T-helper 2 cell treated with Interferon-gamma antibody and Interleukin-4, amounts not matched to agents 5 μg/mL and 100 μg/mL, for 36 hours (primary cell): ENCODE measurements around the gene SULT1E1.

Experiments
- DNase-seq: peaks from one replicate; pipeline ENCODE4 v3.0.0; 2021; ENCODE audit warnings: low spot score
- H3K27ac Mint-ChIP-seq: one replicate; pipeline ENCODE4 v1.8.0; 2021; ENCODE audit warnings: mild to moderate bottlenecking, mixed read lengths
- H3K27me3 Mint-ChIP-seq: one replicate; pipeline ENCODE4 v1.8.0; 2021; ENCODE audit warnings: low read depth, mixed read lengths
- H3K36me3 Mint-ChIP-seq: one replicate; pipeline ENCODE4 v1.8.0; 2021; ENCODE audit warnings: low read depth, mixed read lengths
- H3K4me1 Mint-ChIP-seq: one replicate; pipeline ENCODE4 v1.8.0; 2021; ENCODE audit warnings: low read depth, mixed read lengths
- H3K4me3 Mint-ChIP-seq: one replicate; pipeline ENCODE4 v1.8.0; 2022; ENCODE audit warnings: mild to moderate bottlenecking, moderate library complexity, mixed read lengths
- H3K9me3 Mint-ChIP-seq: one replicate; pipeline ENCODE4 v1.8.0; 2021; ENCODE audit warnings: mixed read lengths

The SULT1E1 gene, protein sequence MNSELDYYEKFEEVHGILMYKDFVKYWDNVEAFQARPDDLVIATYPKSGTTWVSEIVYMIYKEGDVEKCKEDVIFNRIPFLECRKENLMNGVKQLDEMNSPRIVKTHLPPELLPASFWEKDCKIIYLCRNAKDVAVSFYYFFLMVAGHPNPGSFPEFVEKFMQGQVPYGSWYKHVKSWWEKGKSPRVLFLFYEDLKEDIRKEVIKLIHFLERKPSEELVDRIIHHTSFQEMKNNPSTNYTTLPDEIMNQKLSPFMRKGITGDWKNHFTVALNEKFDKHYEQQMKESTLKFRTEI

DNA sequence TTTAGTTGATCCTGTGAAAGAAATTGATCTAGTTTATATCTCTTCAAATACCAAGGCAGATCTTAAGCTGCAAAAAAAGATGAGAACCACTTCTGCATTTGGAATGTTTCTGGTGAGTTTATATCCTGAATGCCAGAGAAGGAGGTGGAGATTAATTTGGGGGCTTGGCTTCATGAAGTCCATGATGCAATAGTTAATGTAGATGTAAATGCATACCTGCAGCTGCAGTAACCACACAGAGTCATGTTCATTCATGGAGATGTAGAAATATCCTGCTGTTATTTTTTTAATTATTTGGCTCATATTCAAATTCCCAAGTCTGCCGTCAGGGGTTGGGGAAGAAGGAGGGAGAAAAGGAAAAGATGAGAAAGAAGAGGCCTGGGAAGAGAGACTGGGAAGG lies at the start of gene SULT1E1:
TSS of gene SULT1E1 (minus strand) at position 94 of the 400 bp plus-strand sequence. CDS start 2,501 bp downstream, outside the sequence.
- H3K9me3 Mint-ChIP-seq: no peaks in the 10 kb centered on the region
- no peaks in the 10 kb centered on the region for H3K36me3 Mint-ChIP-seq
- H3K4me1 Mint-ChIP-seq: no peaks in the 10 kb centered on the region
- no peaks in the 10 kb centered on the region for H3K27me3 Mint-ChIP-seq
- no peak for DNase-seq
- H3K4me3 Mint-ChIP-seq: no peak within 1 kb of the TSS
- H3K27ac Mint-ChIP-seq: no peak within 1 kb of the TSS

DNA sequence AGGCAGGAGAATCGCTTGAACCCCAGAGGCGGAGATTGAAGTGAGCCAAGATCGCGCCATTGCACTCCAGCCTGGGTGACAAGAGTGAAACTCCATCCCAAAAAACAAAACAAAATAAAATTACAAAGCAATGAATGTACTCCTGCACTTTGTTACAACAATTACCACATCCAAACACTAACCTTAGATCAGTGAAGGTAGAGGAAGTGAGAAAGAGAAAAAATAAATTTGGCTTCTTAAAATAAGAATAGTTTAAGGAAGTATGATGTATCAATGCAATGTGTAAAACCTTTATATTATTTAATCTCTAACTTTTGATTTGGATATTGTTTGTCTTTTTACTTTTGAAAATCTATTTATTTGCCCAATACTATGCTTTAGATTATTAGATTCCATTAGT lies 49.2 kb upstream of the SULT1E1 start:
- no peaks in the 10 kb centered on the region for H3K27me3 Mint-ChIP-seq
- H3K27ac Mint-ChIP-seq: no peak overlapping the region
- DNase-seq: no peak
- H3K4me3 Mint-ChIP-seq: no peak overlapping the region
- H3K4me1 Mint-ChIP-seq: peaks cover 2% of the 10 kb centered on the region
- peaks cover 4% of the 10 kb centered on the region for H3K9me3 Mint-ChIP-seq
- no peaks in the 10 kb centered on the region for H3K36me3 Mint-ChIP-seq

DNA sequence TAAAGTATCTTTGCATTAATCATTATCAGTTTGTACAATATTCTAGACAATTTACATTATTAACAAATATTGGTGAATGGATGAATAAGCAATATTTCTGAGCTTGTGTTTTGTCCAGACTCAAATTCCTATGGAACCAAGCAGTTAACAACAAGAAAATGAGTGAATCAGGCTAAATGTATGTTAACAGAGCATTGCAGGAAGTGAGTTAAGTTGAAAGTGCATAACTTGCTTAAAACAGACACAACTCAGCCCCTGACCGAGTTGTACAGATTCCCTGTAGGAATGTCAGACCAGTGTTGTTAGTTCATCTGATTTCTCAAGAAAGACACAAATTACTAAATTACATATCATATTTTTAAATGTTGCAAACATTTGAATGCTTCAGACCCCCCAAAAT lies 47.2 kb upstream of the SULT1E1 start:
- no peak for DNase-seq
- no peak overlapping the region for H3K4me3 Mint-ChIP-seq
- no peaks in the 10 kb centered on the region for H3K36me3 Mint-ChIP-seq
- H3K27ac Mint-ChIP-seq: no peak overlapping the region
- peaks cover 7% of the 10 kb centered on the region for H3K9me3 Mint-ChIP-seq
- peaks cover 2% of the 10 kb centered on the region for H3K4me1 Mint-ChIP-seq
- no peaks in the 10 kb centered on the region for H3K27me3 Mint-ChIP-seq

DNA sequence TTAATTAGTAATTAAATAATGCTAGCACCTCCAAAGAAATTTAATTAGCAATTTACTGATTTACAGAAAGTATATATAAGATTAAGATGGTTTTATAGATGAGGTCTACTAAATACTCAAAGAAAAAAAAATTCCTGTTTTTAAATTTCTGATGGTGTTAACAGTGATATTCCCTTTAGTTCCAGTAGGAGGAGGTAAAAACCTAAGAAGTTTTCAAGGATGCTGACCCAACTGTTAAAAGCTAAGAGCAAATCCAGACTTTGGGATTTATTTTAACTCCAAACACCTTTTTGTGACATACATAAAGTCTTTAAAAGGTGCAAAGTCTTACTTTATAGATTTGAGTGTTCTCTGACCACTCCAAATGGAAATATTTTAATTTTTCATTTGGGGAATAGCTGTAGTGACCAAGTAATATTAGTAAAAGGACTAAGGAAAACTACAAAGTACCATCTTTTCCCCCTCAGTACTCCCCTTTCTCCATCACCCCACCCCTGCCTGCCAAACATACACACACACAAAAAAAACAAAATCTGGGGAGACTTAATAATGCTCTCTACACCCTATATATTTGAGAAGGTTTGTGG lies 36.7 kb upstream of the SULT1E1 start:
- DNase-seq: no peak
- no peaks in the 10 kb centered on the region for H3K36me3 Mint-ChIP-seq
- no peaks in the 10 kb centered on the region for H3K9me3 Mint-ChIP-seq
- peaks cover 5% of the 10 kb centered on the region for H3K27me3 Mint-ChIP-seq
- H3K4me1 Mint-ChIP-seq: no peaks in the 10 kb centered on the region
- no peak overlapping the region for H3K27ac Mint-ChIP-seq
- no peak overlapping the region for H3K4me3 Mint-ChIP-seq

DNA sequence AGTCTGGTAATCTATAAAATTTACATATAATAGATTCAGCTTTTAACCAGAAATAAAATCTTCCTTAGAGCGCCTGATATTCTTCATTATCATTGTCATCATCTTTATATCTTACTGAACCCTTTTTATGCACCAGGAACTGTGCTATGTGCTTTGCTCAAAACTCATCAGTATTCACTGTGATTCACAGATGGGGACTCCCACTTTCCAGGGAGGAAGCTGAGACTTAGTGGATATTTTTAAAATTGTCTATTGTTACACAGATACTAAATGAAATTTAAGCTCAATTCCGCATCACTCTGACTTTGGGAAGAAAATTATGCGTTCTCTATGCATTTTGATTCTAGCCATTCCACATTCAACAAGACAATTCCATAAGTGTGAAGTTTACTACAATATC lies 34.8 kb upstream of the SULT1E1 start:
- Mint-ChIP-seq H3K27me3 (peaks cover 5% of the 10 kb centered on the region), H3K27ac (no peak overlapping the region), H3K4me3 (no peak overlapping the region), H3K36me3 (no peaks in the 10 kb centered on the region), H3K9me3 (no peaks in the 10 kb centered on the region), H3K4me1 (no peaks in the 10 kb centered on the region)
- DNase-seq: no peak

DNA sequence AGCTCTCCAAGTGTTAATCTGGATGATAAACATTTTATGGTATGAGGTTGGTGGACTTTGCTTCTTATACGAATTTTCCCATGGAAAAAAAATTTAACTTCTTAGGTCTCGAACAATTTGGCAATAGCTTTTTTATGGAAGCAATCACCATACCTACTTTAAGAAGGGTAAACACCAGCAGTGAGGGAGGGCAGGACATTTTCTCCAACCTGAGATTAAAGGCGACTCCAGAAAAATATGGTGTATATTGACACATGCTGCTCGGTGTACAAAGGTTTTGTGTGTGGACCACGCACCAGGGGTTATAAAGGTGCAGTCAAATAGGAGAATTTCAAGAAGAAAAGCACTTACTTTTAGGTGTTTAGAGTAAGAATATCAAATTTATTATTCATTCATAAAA lies 34.2 kb upstream of the SULT1E1 start:
- H3K4me1 Mint-ChIP-seq: no peaks in the 10 kb centered on the region
- H3K27me3 Mint-ChIP-seq: peaks cover 5% of the 10 kb centered on the region
- H3K27ac Mint-ChIP-seq: no peak overlapping the region
- no peak for DNase-seq
- H3K4me3 Mint-ChIP-seq: no peak overlapping the region
- H3K36me3 Mint-ChIP-seq: no peaks in the 10 kb centered on the region
- H3K9me3 Mint-ChIP-seq: no peaks in the 10 kb centered on the region

DNA sequence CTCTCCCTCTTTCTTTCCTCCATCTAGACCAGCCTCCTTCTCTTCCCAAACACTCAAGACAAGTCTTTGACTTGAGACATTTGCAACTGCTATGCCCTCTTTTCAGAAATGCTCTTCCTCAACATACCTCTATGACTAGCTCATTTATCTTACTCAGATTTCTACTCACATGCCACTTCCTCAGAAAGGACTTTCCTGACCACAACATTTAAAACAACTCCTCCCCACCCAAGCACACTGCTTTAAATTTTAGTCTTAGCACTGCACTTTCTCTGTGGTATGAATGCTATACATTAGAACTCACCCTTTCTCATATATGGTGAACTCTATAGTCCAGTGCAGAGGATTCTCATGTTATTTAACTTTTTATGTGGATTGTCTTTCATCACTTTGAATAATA lies 28.4 kb upstream of the SULT1E1 start:
- Mint-ChIP-seq H3K9me3 (no peaks in the 10 kb centered on the region), H3K27me3 (peaks cover under 1% of the 10 kb centered on the region), H3K36me3 (no peaks in the 10 kb centered on the region), H3K4me1 (peaks cover 4% of the 10 kb centered on the region), H3K4me3 (no peak overlapping the region), H3K27ac (no peak overlapping the region)
- no peak for DNase-seq

DNA sequence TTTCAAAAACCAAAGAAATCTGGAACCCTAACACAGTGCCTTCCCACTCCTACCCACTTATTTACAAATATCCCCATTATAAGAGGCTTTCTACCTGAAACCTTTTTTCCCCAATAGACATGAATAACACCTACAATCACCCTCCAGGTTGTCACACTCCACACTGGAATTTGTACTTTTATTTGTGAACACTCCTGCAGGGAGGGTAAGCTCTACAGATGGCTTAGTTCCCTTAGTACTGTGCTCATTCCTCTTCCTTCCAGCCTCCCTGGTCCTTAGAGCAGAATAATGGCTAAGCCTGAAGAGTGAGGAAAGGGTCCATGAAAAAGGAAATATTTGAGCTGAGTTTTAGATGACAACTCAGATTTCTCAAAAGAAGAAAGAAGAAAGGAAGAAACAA lies 22.2 kb upstream of the SULT1E1 start:
- no peaks in the 10 kb centered on the region for H3K4me1 Mint-ChIP-seq
- DNase-seq: no peak
- peaks cover 2% of the 10 kb centered on the region for H3K27me3 Mint-ChIP-seq
- no peaks in the 10 kb centered on the region for H3K36me3 Mint-ChIP-seq
- no peak overlapping the region for H3K27ac Mint-ChIP-seq
- H3K4me3 Mint-ChIP-seq: no peak overlapping the region
- no peaks in the 10 kb centered on the region for H3K9me3 Mint-ChIP-seq

DNA sequence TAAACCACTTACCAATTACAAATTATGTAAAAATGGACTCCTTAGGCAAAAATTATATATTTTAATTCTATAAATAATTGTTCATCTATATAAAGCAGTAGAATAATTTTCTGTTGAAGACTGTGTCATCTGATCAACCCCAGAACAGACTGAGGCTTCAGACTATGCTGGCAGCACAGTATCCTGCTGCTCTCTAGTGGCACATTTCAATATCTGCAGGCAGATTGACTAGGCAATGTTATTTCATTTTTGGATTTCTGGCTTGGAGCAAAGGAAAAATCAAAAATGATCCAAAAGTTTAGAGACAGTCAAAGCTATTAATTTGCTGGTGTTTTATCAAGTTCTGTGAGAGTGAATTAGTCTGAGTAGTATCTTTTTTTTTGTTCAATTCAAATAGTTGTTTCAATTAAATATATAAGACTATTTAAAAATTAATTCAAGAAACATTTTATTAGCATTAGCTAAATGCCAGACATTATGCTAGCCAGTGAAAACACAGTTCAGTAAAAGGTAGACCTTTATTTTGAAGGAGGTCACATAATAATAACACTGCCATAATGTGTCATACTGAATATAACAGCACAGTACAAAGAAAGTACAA lies 21.3 kb upstream of the SULT1E1 start:
- Mint-ChIP-seq H3K27ac (no peak overlapping the region), H3K27me3 (peaks cover 2% of the 10 kb centered on the region), H3K4me1 (no peaks in the 10 kb centered on the region), H3K4me3 (no peak overlapping the region), H3K36me3 (no peaks in the 10 kb centered on the region), H3K9me3 (no peaks in the 10 kb centered on the region)
- no peak for DNase-seq

DNA sequence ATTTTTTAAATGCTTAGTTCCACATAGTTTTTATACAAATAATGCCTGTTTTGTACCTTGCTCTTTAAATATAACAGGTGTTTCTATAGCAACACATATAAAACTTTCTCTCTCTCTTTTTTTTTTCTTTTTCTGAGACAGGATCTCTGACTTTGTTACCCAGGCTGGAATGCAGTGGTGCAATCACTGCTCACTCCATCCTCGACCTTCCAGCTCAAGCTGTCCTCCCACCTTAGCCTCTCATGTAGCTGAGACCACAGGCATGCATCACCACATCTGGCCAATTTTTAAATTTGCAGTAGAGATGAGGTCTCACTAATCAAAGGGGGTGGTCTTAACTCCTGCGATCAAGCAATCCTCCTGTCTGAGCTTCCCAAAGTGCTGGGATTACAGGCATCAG lies 18.3 kb upstream of the SULT1E1 start:
- no peak for DNase-seq
- Mint-ChIP-seq H3K4me3 (no peak overlapping the region), H3K27me3 (peaks cover under 1% of the 10 kb centered on the region), H3K27ac (no peak overlapping the region), H3K36me3 (no peaks in the 10 kb centered on the region), H3K4me1 (no peaks in the 10 kb centered on the region), H3K9me3 (no peaks in the 10 kb centered on the region)

DNA sequence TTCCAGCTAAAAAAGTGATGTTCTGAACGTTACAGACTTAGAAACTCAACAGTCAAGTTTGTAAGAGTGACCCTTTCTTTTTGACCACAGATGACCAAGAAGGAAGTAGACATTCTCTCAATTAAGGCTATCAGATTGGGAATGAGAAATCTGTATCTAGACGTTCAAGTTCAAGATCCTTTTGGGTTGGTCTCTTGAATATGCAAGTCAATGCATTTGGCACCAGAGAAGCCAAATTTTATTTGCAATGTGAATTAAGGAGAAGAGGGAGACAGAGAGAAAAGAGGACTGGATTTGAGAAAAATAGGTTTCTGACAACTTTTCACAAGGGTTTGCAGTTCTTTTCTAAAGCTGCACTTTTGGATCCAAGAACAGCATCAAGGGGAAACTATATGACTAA lies 17.5 kb upstream of the SULT1E1 start:
- no peaks in the 10 kb centered on the region for H3K4me1 Mint-ChIP-seq
- H3K27ac Mint-ChIP-seq: no peak overlapping the region
- H3K4me3 Mint-ChIP-seq: no peak overlapping the region
- no peak for DNase-seq
- H3K9me3 Mint-ChIP-seq: no peaks in the 10 kb centered on the region
- no peaks in the 10 kb centered on the region for H3K36me3 Mint-ChIP-seq
- H3K27me3 Mint-ChIP-seq: peaks cover under 1% of the 10 kb centered on the region

DNA sequence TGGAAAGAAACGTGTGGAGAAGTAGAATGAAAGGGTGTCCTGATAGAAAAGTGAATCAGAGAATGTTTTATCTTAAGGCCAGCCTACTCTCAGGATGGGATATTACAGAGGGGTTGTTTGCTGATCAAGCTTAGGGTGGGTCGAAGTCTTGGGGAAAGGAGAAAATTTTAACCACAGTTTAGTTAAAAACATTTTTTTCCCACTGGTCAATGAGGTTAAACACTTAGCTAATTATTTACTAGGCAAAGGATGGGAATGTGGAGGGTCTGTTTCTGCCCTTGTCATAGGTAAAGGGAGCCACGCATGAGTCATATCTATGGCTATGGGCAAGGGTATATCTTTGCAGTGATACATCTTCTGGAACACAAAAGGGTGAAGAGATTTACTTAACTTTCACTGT lies 16.1 kb upstream of the SULT1E1 start:
- Mint-ChIP-seq H3K27ac (no peak overlapping the region), H3K4me1 (no peaks in the 10 kb centered on the region), H3K27me3 (peaks cover 3% of the 10 kb centered on the region), H3K36me3 (no peaks in the 10 kb centered on the region), H3K4me3 (no peak overlapping the region), H3K9me3 (no peaks in the 10 kb centered on the region)
- no peak for DNase-seq

DNA sequence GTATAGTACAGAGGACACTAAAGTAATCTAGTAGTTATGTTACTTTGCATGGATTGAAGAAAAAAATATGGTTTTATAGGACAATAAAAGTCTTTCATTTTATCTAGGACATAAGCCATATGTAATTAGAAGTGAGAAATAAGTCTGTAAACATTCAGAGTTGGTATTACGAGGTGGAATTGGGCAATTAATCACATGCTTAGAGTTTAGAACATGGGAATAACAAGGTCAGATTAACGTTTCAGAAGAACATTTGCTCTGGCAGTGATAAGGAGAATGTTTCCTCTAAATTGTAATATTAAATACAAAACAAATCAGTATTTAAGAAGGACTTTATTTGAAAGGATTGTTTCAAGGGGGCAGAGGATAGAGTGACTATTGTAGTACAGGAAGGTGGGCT lies 15.6 kb upstream of the SULT1E1 start:
- DNase-seq: no peak
- Mint-ChIP-seq H3K27ac (no peak overlapping the region), H3K36me3 (no peaks in the 10 kb centered on the region), H3K4me3 (no peak overlapping the region), H3K9me3 (no peaks in the 10 kb centered on the region), H3K4me1 (no peaks in the 10 kb centered on the region), H3K27me3 (peaks cover 3% of the 10 kb centered on the region)

DNA sequence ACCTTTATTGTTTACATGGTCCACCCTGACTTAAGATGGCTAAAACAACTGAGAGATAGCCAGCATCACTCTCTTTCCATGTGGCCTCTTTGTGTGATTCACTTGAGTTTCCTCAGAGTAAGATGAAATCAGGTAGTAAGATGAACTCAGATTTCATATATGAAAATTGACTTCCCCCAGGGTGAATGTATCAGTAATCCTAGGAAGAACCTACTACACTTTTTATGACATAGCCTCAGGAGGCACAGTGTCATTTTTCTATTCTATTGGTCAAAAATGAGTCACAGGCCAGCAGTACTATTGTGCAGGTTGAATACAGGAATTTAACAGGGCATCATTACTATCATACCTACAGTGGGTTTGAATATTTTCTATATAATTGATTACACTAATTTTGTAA lies 14.6 kb upstream of the SULT1E1 start:
- H3K36me3 Mint-ChIP-seq: no peaks in the 10 kb centered on the region
- no peak overlapping the region for H3K27ac Mint-ChIP-seq
- H3K4me3 Mint-ChIP-seq: no peak overlapping the region
- no peak for DNase-seq
- H3K9me3 Mint-ChIP-seq: no peaks in the 10 kb centered on the region
- no peaks in the 10 kb centered on the region for H3K4me1 Mint-ChIP-seq
- peaks cover 3% of the 10 kb centered on the region for H3K27me3 Mint-ChIP-seq
